ENCODE measurements around the gene POP5. TPM values are rescaled to one million over a fixed set of nuclear protein-coding genes. Genes with fewer than 3 reads are reported as not detected.
A peak's percentile ranks its signal among the peaks of the same experiment; 100 is the strongest.

Gene POP5, protein sequence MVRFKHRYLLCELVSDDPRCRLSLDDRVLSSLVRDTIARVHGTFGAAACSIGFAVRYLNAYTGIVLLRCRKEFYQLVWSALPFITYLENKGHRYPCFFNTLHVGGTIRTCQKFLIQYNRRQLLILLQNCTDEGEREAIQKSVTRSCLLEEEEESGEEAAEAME
- total RNA-seq: 10 to 100 TPM in 3 of 4 donors, 1 to 10 TPM in 1; 9.8 to 20.2 (median 17.0) TPM
- polyA plus RNA-seq: 10 to 100 TPM; 18.9 to 30.4 (median 27.7) TPM
- long read RNA-seq, donor 1, transcript POP5-202 (5 exons, 801 nt): major isoform, 11 of 22 reads
- long read RNA-seq, donor 1, transcript POP5-208 (4 exons, 821 nt): minor isoform, 6 of 22 reads
- long read RNA-seq, donor 1, partial matches to known transcripts: 3 of 22 reads
- long read RNA-seq, donor 1, other reads (novel, unspliced or antisense): 1 of 22 reads
- long read RNA-seq, donor 2, transcript POP5-202 (5 exons, 801 nt): major isoform, 7 of 20 reads
- long read RNA-seq, donor 2, partial matches to known transcripts: 4 of 20 reads
- long read RNA-seq, donor 2, other reads (novel, unspliced or antisense): 5 of 20 reads

DNA sequence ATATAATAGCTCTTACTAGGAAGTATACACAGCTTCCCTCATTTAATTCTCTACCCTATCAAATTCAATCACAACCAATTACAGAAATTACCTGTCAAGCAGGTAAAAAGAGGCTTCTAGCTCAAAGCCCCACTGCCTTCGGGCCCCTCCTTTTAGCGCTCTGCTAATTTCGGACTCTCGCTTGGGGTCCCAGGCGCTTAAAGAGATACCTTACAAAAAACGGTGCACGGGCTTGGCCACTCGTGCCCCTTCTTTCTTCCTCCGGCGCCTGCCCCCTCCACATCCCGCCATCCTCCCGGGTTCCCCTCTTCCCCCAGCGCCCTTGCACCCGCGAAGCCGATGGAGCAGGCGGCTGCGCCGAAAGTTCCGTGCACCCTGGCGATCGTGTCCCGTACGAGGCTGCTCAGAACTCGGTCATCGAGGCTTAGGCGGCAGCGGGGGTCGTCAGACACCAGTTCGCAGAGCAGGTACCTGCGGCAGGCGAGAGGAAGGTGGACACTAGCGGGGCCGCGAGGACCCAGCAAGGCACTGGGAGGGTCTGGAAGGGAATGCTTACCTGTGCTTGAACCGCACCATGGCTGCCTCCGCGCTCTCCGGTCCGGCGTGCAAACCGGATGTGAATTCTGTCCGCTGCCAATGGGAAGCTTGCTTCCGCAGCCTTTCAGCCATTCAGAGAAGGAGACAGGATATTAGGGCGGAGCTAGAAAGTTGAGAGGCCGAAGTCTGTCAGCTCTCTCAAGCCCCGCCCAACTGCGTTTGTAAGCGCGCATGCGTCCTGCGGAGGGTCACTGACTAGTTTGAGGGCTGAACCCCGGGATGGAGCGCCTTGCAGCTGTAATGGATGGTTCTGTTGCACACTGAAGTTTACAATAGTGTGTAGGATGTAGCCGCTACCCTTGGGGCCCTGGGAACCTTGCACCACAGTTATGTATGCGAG lies at the start of gene POP5:
TSS of gene POP5 (minus strand) at position 616 of the 937 bp plus-strand sequence. CDS start at position 576, 40 bp downstream.
- ATAC-seq (peak; percentile 89 to 94 (median 90)), DNase-seq (peak; percentile 96 to 98)
- Histone ChIP-seq H3K4me3 (peak within 1 kb of the TSS; percentile 88), H3K36me3 (ENCODE audit: insufficient read depth in 1 of 2, low read depth in 1 of 2) (peaks cover 5 to 44% of the 10 kb centered on the region in 2 donors), H3K27ac (peak within 1 kb of the TSS; percentile 84), H3K9me3 (no peaks in the 10 kb centered on the region), H3K4me1 (peaks cover 13% of the 10 kb centered on the region), H3K27me3 (ENCODE audit: insufficient read depth in 3 of 3, low read length in 2 of 3) (no peaks in the 10 kb centered on the region)
- TF ChIP-seq, protein P1, sequence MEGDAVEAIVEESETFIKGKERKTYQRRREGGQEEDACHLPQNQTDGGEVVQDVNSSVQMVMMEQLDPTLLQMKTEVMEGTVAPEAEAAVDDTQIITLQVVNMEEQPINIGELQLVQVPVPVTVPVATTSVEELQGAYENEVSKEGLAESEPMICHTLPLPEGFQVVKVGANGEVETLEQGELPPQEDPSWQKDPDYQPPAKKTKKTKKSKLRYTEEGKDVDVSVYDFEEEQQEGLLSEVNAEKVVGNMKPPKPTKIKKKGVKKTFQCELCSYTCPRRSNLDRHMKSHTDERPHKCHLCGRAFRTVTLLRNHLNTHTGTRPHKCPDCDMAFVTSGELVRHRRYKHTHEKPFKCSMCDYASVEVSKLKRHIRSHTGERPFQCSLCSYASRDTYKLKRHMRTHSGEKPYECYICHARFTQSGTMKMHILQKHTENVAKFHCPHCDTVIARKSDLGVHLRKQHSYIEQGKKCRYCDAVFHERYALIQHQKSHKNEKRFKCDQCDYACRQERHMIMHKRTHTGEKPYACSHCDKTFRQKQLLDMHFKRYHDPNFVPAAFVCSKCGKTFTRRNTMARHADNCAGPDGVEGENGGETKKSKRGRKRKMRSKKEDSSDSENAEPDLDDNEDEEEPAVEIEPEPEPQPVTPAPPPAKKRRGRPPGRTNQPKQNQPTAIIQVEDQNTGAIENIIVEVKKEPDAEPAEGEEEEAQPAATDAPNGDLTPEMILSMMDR (IDR thresholded peaks at IDR 0.05): no peak
- intact Hi-C loops (cut with DNase I): loop anchor here (5.0 kb wide), 4 partner anchors 84 to 531 kb away; partner anchors contain the start of genes DYNLL1 (in 1 of the 2) and UNC119B (in 1 of the 2)
- WGBS, 3 donors: 0% methylated on average over 55 to 56 of the region's 56 CpGs

DNA sequence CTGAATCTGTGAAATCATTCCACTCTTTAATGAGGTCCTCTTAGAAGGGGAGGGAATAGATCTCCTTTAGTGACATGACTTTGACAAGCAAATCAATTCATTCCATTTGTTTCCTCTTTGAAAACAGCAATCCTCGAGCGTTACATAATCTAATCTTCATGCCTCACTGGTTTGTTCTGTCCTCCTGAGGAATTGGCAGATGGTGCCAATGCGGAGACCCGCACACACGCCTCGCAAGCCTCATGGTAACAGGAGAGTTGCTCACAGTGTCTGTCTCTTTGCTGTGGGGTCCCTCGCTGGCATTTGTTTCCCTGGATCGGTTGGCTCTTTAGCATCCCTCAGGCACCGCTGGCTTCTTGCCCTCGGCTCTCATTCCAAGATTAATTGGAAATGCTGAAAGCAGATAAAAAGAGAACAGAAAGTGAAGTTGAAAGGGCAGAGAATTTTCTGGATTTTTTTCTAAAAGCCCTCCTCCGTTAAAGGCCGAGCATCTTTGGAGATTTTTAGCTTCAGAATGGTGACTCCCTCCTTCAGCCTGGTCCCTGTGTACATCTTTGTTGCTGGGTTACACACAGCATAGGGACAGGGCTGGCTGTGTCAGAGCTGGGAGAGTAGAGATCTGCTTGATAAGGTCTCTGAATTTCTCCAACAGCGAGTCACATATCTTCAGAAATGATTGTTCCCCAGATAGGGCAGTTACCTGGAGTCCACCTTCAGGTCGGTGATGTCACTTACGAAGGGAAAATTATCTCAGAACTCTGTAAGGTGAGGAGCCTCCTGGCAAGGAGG lies 49.1 kb upstream of the POP5 start:
- DNase-seq: no peak
- WGBS, 3 donors: 54 to 72% (median 57%) methylated on average over 15 of the region's 15 CpGs
- Histone ChIP-seq H3K27me3 (ENCODE audit: insufficient read depth in 3 of 3, low read length in 2 of 3) (no peaks in the 10 kb centered on the region), H3K4me3 (no peak overlapping the region), H3K27ac (no peak overlapping the region), H3K4me1 (no peaks in the 10 kb centered on the region), H3K36me3 (ENCODE audit: insufficient read depth in 1 of 2, low read depth in 1 of 2) (no peaks in the 10 kb centered on the region), H3K9me3 (no peaks in the 10 kb centered on the region)
- intact Hi-C loops (cut with DNase I): no loop called here
- ATAC-seq: no peak
- TF ChIP-seq, protein P1 (IDR thresholded peaks at IDR 0.05): no peak

DNA sequence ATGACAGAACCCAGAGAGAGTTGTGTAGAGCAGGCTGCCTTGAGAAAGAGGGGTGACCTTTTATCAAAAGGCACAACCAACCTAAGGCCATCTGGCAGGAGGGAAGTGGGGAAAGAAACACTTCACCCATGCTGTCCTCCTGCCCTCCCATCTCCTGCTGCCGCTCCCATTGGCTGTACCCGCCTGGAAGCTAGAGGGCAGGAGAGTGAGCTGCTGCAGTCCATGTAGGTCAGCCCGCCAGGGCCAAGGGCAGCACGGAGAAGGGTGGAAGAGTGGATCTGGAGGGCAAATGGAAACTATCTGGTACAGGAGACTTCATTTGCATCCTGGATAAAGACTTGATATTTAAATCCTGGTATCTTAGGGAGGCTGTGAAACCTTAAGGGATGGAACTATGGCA lies 47.7 kb upstream of the POP5 start:
- H3K27ac ChIP-seq: no peak overlapping the region
- WGBS, 3 donors: 29 to 42% (median 37%) methylated on average over 4 of the region's 4 CpGs
- H3K9me3 ChIP-seq: no peaks in the 10 kb centered on the region
- peak in 1 of 4 donors; percentile 40 for ATAC-seq
- TF ChIP-seq, protein P1 (IDR thresholded peaks at IDR 0.05): no peak
- no peaks in the 10 kb centered on the region for H3K36me3 ChIP-seq (ENCODE audit: insufficient read depth in 1 of 2, low read depth in 1 of 2)
- intact Hi-C loops (cut with DNase I): no loop called here
- no peaks in the 10 kb centered on the region for H3K4me1 ChIP-seq
- no peak for DNase-seq
- H3K27me3 ChIP-seq (ENCODE audit: insufficient read depth in 3 of 3, low read length in 2 of 3): no peaks in the 10 kb centered on the region
- no peak overlapping the region for H3K4me3 ChIP-seq

Data from psoas muscle (tissue), 8 donors.